A549 (cell line): ENCODE data around the gene ACADSB. TPM values are rescaled to one million over a fixed set of nuclear protein-coding genes. Genes with fewer than 3 reads are reported as not detected.

Experiments used
- ATAC-seq, 2 experiments: fragments of 200-7000 bp in 1 of 2; fragments of >200 bp in 1 of 2; cut with Nextera tagmentation in 1 of 2; cut with Tn5 transposase in 1 of 2; 3 replicates each; pipeline versions ENCODE4 v1.8.0 to v1.9.1; 2018 to 2020; ENCODE audit warnings: mild to moderate bottlenecking in 1 of 2, moderate library complexity in 1 of 2
- CTCF ChIA-PET: fragments of 300-600 bp; sonication (Branson Sonifier 250); formaldehyde crosslinking; extraction: SDS; loops from one replicate; lab custom pipeline; 2021; ENCODE audit warnings: antibody characterized with exemption, inconsistent platforms; lab: Yijun Ruan, JAX
- POLR2A ChIA-PET: fragments of 350-600 bp; formaldehyde crosslinking; extraction: SDS; loops from one replicate; lab custom pipeline; 2021; ENCODE audit warnings: antibody characterized with exemption, inconsistent platforms; lab: Yijun Ruan, JAX
- DNase-seq, 2 experiments: peaks; one replicate each; pipeline versions ENCODE4 v3.0.0 to v3.0.0-alpha.2; 2011 to 2016; ENCODE audit warnings: low read depth in 1 of 2, low spot score in 1 of 2
- FAIRE-seq: peaks from 2 replicates; lab custom pipeline; 2011; peaks lifted over from hg19 to GRCh38; lab: Jason Lieb, UNC
- H3K27ac ChIP-seq, 2 experiments: fragments of >200 bp; sonication (Bioruptor Twin); formaldehyde crosslinking; 3 replicates each; pipeline ENCODE4 v1.5.1; 2016 to 2017
- H3K4me1 ChIP-seq: fragments of >200 bp; sonication (Bioruptor Twin); formaldehyde crosslinking; 3 replicates; pipeline ENCODE4 v1.6.1; 2016
- H3K4me2 ChIP-seq: fragments of >200 bp; sonication (Bioruptor Twin); formaldehyde crosslinking; 3 replicates; pipeline ENCODE4 v1.6.1; 2016
- H3K4me3 ChIP-seq: fragments of >200 bp; sonication (Bioruptor Twin); formaldehyde crosslinking; 3 replicates; pipeline ENCODE4 v1.5.1; 2016
- H3K9me3 ChIP-seq: fragments of >200 bp; sonication (Bioruptor Twin); formaldehyde crosslinking; 3 replicates; pipeline ENCODE4 v1.6.1; 2016
- BCL3 ChIP-seq: fragments of >200 bp; sonication (Bioruptor Twin); formaldehyde crosslinking; IDR thresholded peaks from 3 replicates; pipeline ENCODE4 v1.6.1; 2016
- BHLHE40 ChIP-seq: IDR thresholded peaks from 2 replicates; pipeline ENCODE4 v1.6.1; 2012; ENCODE audit warnings: low read depth, low read length, inconsistent platforms
- CEBPB ChIP-seq, 2 experiments: fragments of >200 bp in 1 of 2; sonication (Bioruptor Twin) in 1 of 2; formaldehyde crosslinking in 1 of 2; IDR thresholded peaks; 2 replicates each; pipeline ENCODE4 v1.6.1; 2012 to 2016
- CTCF ChIP-seq: fragments of >200 bp; sonication (Bioruptor Twin); formaldehyde crosslinking; IDR thresholded peaks from 3 replicates; pipeline ENCODE4 v1.5.1; 2016
- EHF ChIP-seq: fragments of 250-450 bp; sonication (Bioruptor Pico); IDR thresholded peaks from 2 replicates; pipeline ENCODE4 v1.5.0; 2020; ENCODE audit warnings: mild to moderate bottlenecking
- EP300 ChIP-seq, 2 experiments: fragments of >200 bp; sonication (Bioruptor Twin); formaldehyde crosslinking; IDR thresholded peaks; 2 replicates in 1 of 2; 3 replicates in 1 of 2; pipeline ENCODE4 v1.6.1; 2016 to 2017
- ESRRA ChIP-seq: fragments of 150-350 bp; IDR thresholded peaks from 2 replicates; pipeline ENCODE4 v1.6.1; 2014; ENCODE audit warnings: mild to moderate bottlenecking, low read length, borderline replicate concordance
- HOXB13 ChIP-seq: fragments of 250-450 bp; sonication (Bioruptor Pico); IDR thresholded peaks from 2 replicates; pipeline ENCODE4 v1.5.0; 2020; ENCODE audit warnings: low read depth, mild to moderate bottlenecking, moderate library complexity
- HOXB5 ChIP-seq: fragments of 250-450 bp; sonication (Bioruptor Pico); IDR thresholded peaks from 2 replicates; pipeline ENCODE4 v1.5.0; 2020; ENCODE audit warnings: mild to moderate bottlenecking, moderate library complexity
- JUNB ChIP-seq: fragments of >200 bp; sonication (Bioruptor Twin); formaldehyde crosslinking; IDR thresholded peaks from 2 replicates; pipeline ENCODE4 v1.6.1; 2016
- KDM5A ChIP-seq: fragments of 200-600 bp; sonication (generic); IDR thresholded peaks from 2 replicates; pipeline ENCODE4 v1.6.1; 2016; ENCODE audit warnings: antibody characterized with exemption, mild to moderate bottlenecking
- MAX ChIP-seq: IDR thresholded peaks from 2 replicates; pipeline ENCODE4 v1.6.1; 2012
- PBX3 ChIP-seq: IDR thresholded peaks from 2 replicates; pipeline ENCODE4 v1.6.1; 2012
- PHF8 ChIP-seq: fragments of 200-600 bp; sonication (generic); IDR thresholded peaks from 2 replicates; pipeline ENCODE4 v1.6.1; 2016; ENCODE audit warnings: low read depth, mild to moderate bottlenecking, antibody characterized with exemption, moderate library complexity, borderline replicate concordance
- RCOR1 ChIP-seq: fragments of 150-350 bp; IDR thresholded peaks from 2 replicates; pipeline ENCODE4 v1.6.1; 2014; ENCODE audit warnings: antibody characterized with exemption, low read length, low read depth
- REST ChIP-seq: fragments of 200-600 bp; sonication (generic); IDR thresholded peaks from 2 replicates; pipeline ENCODE4 v1.6.1; 2016; ENCODE audit warnings: antibody characterized with exemption, mild to moderate bottlenecking, moderate library complexity
- TP53 ChIP-seq: fragments of 250-450 bp; sonication (Bioruptor Pico); IDR thresholded peaks from 2 replicates; pipeline ENCODE4 v1.5.0; 2021; ENCODE audit warnings: mild to moderate bottlenecking, moderate library complexity
- USF2 ChIP-seq: fragments of 450-650 bp; IDR thresholded peaks from 2 replicates; pipeline ENCODE4 v1.6.1; 2014; ENCODE audit warnings: antibody characterized with exemption
- ZFP36 ChIP-seq: fragments of 450-650 bp; IDR thresholded peaks from 2 replicates; pipeline ENCODE4 v1.6.1; 2014; ENCODE audit warnings: borderline replicate concordance; ENCODE audit not compliant: partially characterized antibody
- WGBS: methylation state at CpG from one replicate; pipeline ENCODE4 v1.1.6; 2017; ENCODE audit errors: missing lambda C conversion rate; 5-methylcytosine and 5-hydroxymethylcytosine counted together
- polyA plus RNA-seq, 4 experiments: library from polyadenylated mRNA; depleted of rRNA in 3 of 4; stranded (reverse); fragments of >200 nt; fragmentation: RNase III in 1 of 4; extraction: RNeasy Plus Mini Kit Qiagen cat#74134 plus additional on column Dnase treatment in 1 of 4; gene quantifications; 2 replicates in 3 of 4; 3 replicates in 1 of 4; pipeline ENCODE4 v1.2.3, GENCODE V29; 2011 to 2017

Gene ACADSB
- polyA plus RNA-seq, 2 of the 4 experiments (the other 2 are of a cell fraction): 8.5 to 18.5 TPM

GRCh38 chr10:123007558-123008354 is 1.1 kb upstream of the ACADSB start:
- no peaks in the 10 kb centered on the region for H3K9me3 ChIP-seq
- H3K4me1 ChIP-seq: peaks cover 9% of the 10 kb centered on the region; the same call in 2 of the 3 replicates
- H3K27ac ChIP-seq: peak overlapping the region; percentile 84 to 93
- no peak for FAIRE-seq
- WGBS: 6% methylated on average over 18 of the region's 30 CpGs
- peak; percentile 55 to 63; a peak in 4 of 6 replicates for ATAC-seq
- CTCF ChIA-PET: interaction anchor here (1.4 to 1.6 kb wide), 4 partner anchors 11 to 26 kb away, joined by 3 to 5 read pairs (median 5); no protein-coding TSS in a partner anchor
- peak overlapping the region; percentile 85 for H3K4me3 ChIP-seq
- TF ChIP-seq CEBPB (IDR thresholded peaks at IDR 0.05) (no peak), MAX (peak; percentile 77), REST (no peak), RCOR1 (no peak), USF2 (peak; percentile 40; the same call in 1 of the 2 replicates), JUNB (no peak), EP300 (IDR thresholded peaks at IDR 0.05) (no peak)
- POLR2A ChIA-PET: interaction anchor here (0.6 to 2.5 kb wide), 4 partner anchors 22 to 128 kb away, joined by 3 to 27 read pairs (median 4); partner anchors contain the start of genes FAM24B and PSTK
- peak; percentile 62 to 72 for DNase-seq
- H3K4me2 ChIP-seq: peak overlapping the region; percentile 90

- CTCF ChIA-PET: no interaction called here
- H3K27ac ChIP-seq: peak overlapping the region; percentile 74 to 91
- peak overlapping the region; percentile 77 for H3K4me2 ChIP-seq
- TF ChIP-seq PHF8: peak; percentile 59; the same call in 1 of the 2 replicates
- TF ChIP-seq RCOR1: no peak
- TF ChIP-seq CTCF: no peak
- TF ChIP-seq ZFP36: no peak
- no peak for TF ChIP-seq HOXB5 (CRISPR knock-in tag)
- DNase-seq (peak in 1 of 2 experiments; percentile 27), FAIRE-seq (no peak), ATAC-seq (peak; percentile 36 to 46)
- WGBS: 4% methylated on average over 17 of the region's 34 CpGs
- peak overlapping the region; percentile 85 for H3K4me3 ChIP-seq
- POLR2A ChIA-PET: interaction anchor here (2.5 kb wide), 1 partner anchor 29 kb away, joined by 27 read pairs; the partner anchor contains the start of gene PSTK
- peaks cover 9% of the 10 kb centered on the region; the same call in 2 of the 3 replicates for H3K4me1 ChIP-seq
- H3K9me3 ChIP-seq: no peaks in the 10 kb centered on the region
Measured at GRCh38 chr10:123009105-123009820, 457 bp downstream of the ACADSB start.

GRCh38 chr10:123011987-123012386 is 3.2 kb downstream of the ACADSB start:
- no peak for FAIRE-seq
- Histone ChIP-seq H3K9me3 (no peaks in the 10 kb centered on the region), H3K4me1 (peaks cover 5% of the 10 kb centered on the region; the same call in 2 of the 3 replicates), H3K4me2 (no peak overlapping the region), H3K27ac (no peak overlapping the region), H3K4me3 (no peak overlapping the region)
- CTCF ChIA-PET: interaction anchor here (1.2 kb wide), 1 partner anchor 8 kb away, joined by 3 read pairs; no protein-coding TSS in a partner anchor
- DNase-seq: no peak
- WGBS: 89% methylated on average over 3 of the region's 3 CpGs
- POLR2A ChIA-PET: no interaction called here
- ATAC-seq: no peak
- TF ChIP-seq TP53: no peak
- TF ChIP-seq PHF8: no peak
- no peak for TF ChIP-seq KDM5A
- no peak for TF ChIP-seq BCL3
- no peak for TF ChIP-seq HOXB5 (CRISPR knock-in tag)
- no peak for TF ChIP-seq ESRRA
- TF ChIP-seq HOXB13 (CRISPR knock-in tag): no peak
- no peak for TF ChIP-seq PBX3
- no peak for TF ChIP-seq BHLHE40
- no peak for TF ChIP-seq MAX
- TF ChIP-seq EHF (CRISPR knock-in tag): no peak
